HepG2 (cell line): Measurements from ENCODE around the gene SUCLG2. TPM values are rescaled to one million over a fixed set of nuclear protein-coding genes. Genes with fewer than 3 reads are reported as not detected.

ENCODE experiments used
- ATAC-seq: fragments of 200-7000 bp; cut with Tn5 transposase; 3 replicates; pipeline ENCODE4 v1.9.1; 2020; ENCODE audit warnings: mild to moderate bottlenecking, moderate library complexity
- BruUV-seq: library from RNA; stranded (reverse); fragments of 400-500 nt; replicated peaks from 2 replicates; lab custom pipeline; 2021; lab: Mats Ljungman, UMichigan
- CTCF ChIA-PET: fragments of 300-600 bp; formaldehyde crosslinking; extraction: SDS; loops from one replicate; lab custom pipeline; 2021; ENCODE audit warnings: low total read pairs, inconsistent platforms, low intra/inter-chr PET ratio; lab: Yijun Ruan, JAX
- POLR2A ChIA-PET: fragments of 350-600 bp; sonication (Branson Sonifier 250); formaldehyde crosslinking; loops from one replicate; lab custom pipeline; 2020; ENCODE audit warnings: antibody characterized with exemption, inconsistent platforms; lab: Yijun Ruan, JAX
- DNase-seq: peaks from one replicate; pipeline ENCODE4 v3.0.0-alpha.2; 2015; ENCODE audit warnings: low spot score
- FAIRE-seq: peaks from 3 replicates; lab custom pipeline; 2011; peaks lifted over from hg19 to GRCh38; lab: Jason Lieb, UNC
- H2AFZ ChIP-seq: one replicate; pipeline ENCODE4 v1.6.1; 2011; ENCODE audit warnings: low read length, inconsistent platforms
- H3K27ac ChIP-seq: fragments of 300-600 bp; 3 replicates; pipeline ENCODE4 v1.8.0; 2011; ENCODE audit warnings: mixed run types, mild to moderate bottlenecking, mixed read lengths, low read length, inconsistent platforms; ENCODE audit not compliant: insufficient read depth; ENCODE audit errors: extremely low read length
- H3K27me3 ChIP-seq, 2 experiments: fragments of 200-600 bp in 1 of 2; 2 replicates in 1 of 2; 3 replicates in 1 of 2; pipeline versions ENCODE4 v1.6.0 to v1.8.0; 2011; ENCODE audit warnings: low read length in 2 of 2, mild to moderate bottlenecking in 2 of 2, moderate library complexity in 2 of 2, inconsistent platforms in 1 of 2; ENCODE audit not compliant: insufficient read depth in 2 of 2, control insufficient read depth in 1 of 2
- H3K36me3 ChIP-seq, 2 experiments: fragments of 200-600 bp in 1 of 2; replicated peaks in 1 of 2; 2 replicates in 1 of 2; 3 replicates in 1 of 2; pipeline versions ENCODE4 v1.5.1 to v1.8.0; 2011; ENCODE audit warnings: low read length in 2 of 2, inconsistent platforms in 1 of 2; ENCODE audit not compliant: insufficient read depth in 2 of 2, control insufficient read depth in 1 of 2
- H3K4me1 ChIP-seq: 2 replicates; pipeline ENCODE4 v1.5.1; 2012; ENCODE audit warnings: low read length, inconsistent platforms; ENCODE audit not compliant: insufficient read depth
- H3K4me2 ChIP-seq: 2 replicates; pipeline ENCODE4 v1.6.0; 2011; ENCODE audit warnings: low read depth, low read length, inconsistent platforms
- H3K4me3 ChIP-seq, 3 experiments: fragments of 200-600 bp in 1 of 3; sonication (generic), shearing (Covaris generic) in 1 of 3; replicated peaks in 1 of 3; 2 replicates each; pipeline ENCODE4 v1.5.1; 2011 to 2016; ENCODE audit warnings: low read length in 3 of 3, inconsistent platforms in 2 of 3, low read depth in 2 of 3, mild to moderate bottlenecking in 2 of 3, control low read depth in 1 of 3, mixed read lengths in 1 of 3; ENCODE audit not compliant: insufficient read depth in 1 of 3
- H3K79me2 ChIP-seq: one replicate; pipeline ENCODE4 v1.6.1; 2011; ENCODE audit warnings: low read length, inconsistent platforms; ENCODE audit not compliant: insufficient read depth
- H3K9ac ChIP-seq: 2 replicates; pipeline ENCODE4 v1.6.0; 2011; ENCODE audit warnings: mild to moderate bottlenecking, low read depth, low read length, inconsistent platforms; ENCODE audit not compliant: insufficient read depth
- H3K9me3 ChIP-seq: 2 replicates; pipeline ENCODE4 v1.5.1; 2012; ENCODE audit warnings: mild to moderate bottlenecking, low read length
- H4K20me1 ChIP-seq: 2 replicates; pipeline ENCODE4 v1.6.0; 2011; ENCODE audit warnings: inconsistent platforms, mild to moderate bottlenecking, low read length, moderate library complexity; ENCODE audit not compliant: insufficient read depth
- ARNT ChIP-seq: fragments of 450-650 bp; IDR thresholded peaks from 2 replicates; pipeline ENCODE4 v1.6.1; 2017
- CENPT ChIP-seq: sonication (generic); formaldehyde crosslinking; IDR thresholded peaks from 2 replicates; pipeline ENCODE4 v1.8.0; 2022; ENCODE audit warnings: low read depth, mild to moderate bottlenecking, moderate library complexity, missing genetic modification reagents
- KLF11 ChIP-seq: IDR thresholded peaks from 2 replicates; pipeline ENCODE4 v1.6.1; 2016; ENCODE audit warnings: missing compliant biosample characterization
- MTA1 ChIP-seq: sonication (generic); formaldehyde crosslinking; IDR thresholded peaks from 2 replicates; pipeline ENCODE4 v1.4.0; 2020; ENCODE audit warnings: missing genetic modification reagents, mild to moderate bottlenecking, borderline replicate concordance
- MTA3 ChIP-seq: sonication (generic); formaldehyde crosslinking; IDR thresholded peaks from 2 replicates; pipeline ENCODE4 v1.4.0; 2020; ENCODE audit warnings: missing genetic modification reagents
- PHF20 ChIP-seq: sonication (generic); formaldehyde crosslinking; IDR thresholded peaks from 2 replicates; pipeline ENCODE4 v1.5.0; 2020; ENCODE audit warnings: mild to moderate bottlenecking, missing genetic modification reagents
- SP1 ChIP-seq, 2 experiments: fragments of 450-650 bp in 1 of 2; sonication (generic) in 1 of 2; formaldehyde crosslinking in 1 of 2; IDR thresholded peaks; 2 replicates each; pipeline versions ENCODE4 v1.4.0 to v1.6.1; 2016 to 2020; ENCODE audit warnings: missing genetic modification reagents in 1 of 2
- SP5 ChIP-seq: IDR thresholded peaks from 2 replicates; pipeline ENCODE4 v1.6.1; 2016; ENCODE audit warnings: low read depth, borderline replicate concordance
- TBP ChIP-seq: sonication (generic); formaldehyde crosslinking; IDR thresholded peaks from 2 replicates; pipeline ENCODE4 v1.5.0; 2020; ENCODE audit warnings: missing genetic modification reagents
- ZNF564 ChIP-seq: sonication (generic); formaldehyde crosslinking; IDR thresholded peaks from 2 replicates; pipeline ENCODE4 v1.8.1; 2023; ENCODE audit warnings: mild to moderate bottlenecking, missing genetic modification reagents
- ZNF629 ChIP-seq: sonication (generic); formaldehyde crosslinking; conservative IDR thresholded peaks from 2 replicates; pipeline ENCODE4 v1.5.0; 2020; ENCODE audit warnings: missing genetic modification reagents
- WGBS: methylation state at CpG from one replicate; pipeline ENCODE4 v1.1.6; 2017; ENCODE audit warnings: low lambda C conversion rate; 5-methylcytosine and 5-hydroxymethylcytosine counted together
- in situ Hi-C: cut with HindIII; loops from 2 replicates; pipeline ENCODE4 v1.10.0; 2017; ENCODE audit warnings: low pct_unique_long_range_greater_than_20kb; ENCODE audit not compliant: extremely low pct_ligation_motif_present
- intact Hi-C: fragments of 100-400 bp; cut with micrococcal nuclease; formaldehyde crosslinking; loops from one replicate; pipeline ENCODE4 v1.10.0; 2022; ENCODE audit not compliant: unreplicated experiment
- polyA plus RNA-seq, 8 experiments: library from polyadenylated mRNA; depleted of rRNA in 3 of 8; stranded (reverse) in 7 of 8; unstranded in 1 of 8; fragments of >200 nt; fragmentation: Illumina TruSeq in 4 of 8; extraction: Trizol in 4 of 8; gene quantifications; 2 replicates each; pipeline versions ENCODE4 v1.2.1 to v1.2.3, GENCODE V29; 2011 to 2016; ENCODE audit warnings: low read depth in 4 of 8, missing spikeins in 1 of 8, mixed read lengths in 1 of 8; ENCODE audit not compliant: insufficient read depth in 1 of 8
- total RNA-seq, 5 experiments: library from RNA; depleted of rRNA; stranded (reverse); fragments of >200 nt; fragmentation: Illumina TruSeq; extraction: Trizol; gene quantifications; 2 replicates each; pipeline ENCODE4 v1.2.3, GENCODE V29; 2016; ENCODE audit warnings: low read depth in 1 of 5
- TF ChIP-seq, protein P1 (sequence below): sonication (generic); formaldehyde crosslinking; IDR thresholded peaks from 2 replicates; pipeline ENCODE4 v1.4.0; 2020; ENCODE audit warnings: low read depth, missing genetic modification reagents
- TF ChIP-seq, protein P2 (sequence below): sonication (generic); formaldehyde crosslinking; IDR thresholded peaks from 2 replicates; pipeline ENCODE4 v1.4.0; 2020; ENCODE audit warnings: missing genetic modification reagents
- TF ChIP-seq, protein P3 (sequence below): fragments of 450-650 bp; IDR thresholded peaks from 2 replicates; pipeline ENCODE4 v1.6.1; 2017; ENCODE audit warnings: mild to moderate bottlenecking
- TF ChIP-seq, protein P4 (sequence below): sonication (generic); formaldehyde crosslinking; IDR thresholded peaks from 2 replicates; pipeline ENCODE4 v1.4.0; 2020; ENCODE audit warnings: mild to moderate bottlenecking, missing genetic modification reagents

SUCLG2 gene
- total and polyA plus RNA-seq, 2 of the 13 experiments (the other 11 are each of a cell fraction or from before 2014, with no cell fraction given) = 21.4 to 64.9 TPM

DNA sequence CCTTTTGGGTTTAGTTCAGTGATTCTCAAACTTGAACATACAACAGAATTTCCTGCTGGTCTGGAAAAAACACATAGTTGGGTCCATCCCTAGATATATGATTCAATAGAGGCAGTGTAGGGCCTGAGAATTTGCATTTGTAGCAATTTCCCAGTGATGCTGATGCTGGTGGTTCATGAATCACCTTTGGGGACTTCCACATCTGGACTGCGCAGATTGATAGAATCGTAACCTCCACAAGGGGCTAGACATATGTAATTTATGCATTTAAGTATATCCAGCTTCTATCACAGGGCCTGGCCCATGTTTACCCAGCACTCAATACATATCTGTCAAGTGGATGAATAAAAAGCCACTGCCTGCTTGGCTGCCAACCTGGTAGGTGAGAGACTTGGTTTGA is 33.8 kb upstream of the SUCLG2 start:
- Histone ChIP-seq H3K79me2 (no peaks in the 10 kb centered on the region), H3K4me1 (0 out of 2 replicates have a peak, but pooled peaks cover 8% of the 10 kb centered on the region), H4K20me1 (no peaks in the 10 kb centered on the region), H3K27me3 (no peaks in the 10 kb centered on the region), H3K9me3 (no peaks in the 10 kb centered on the region), H2AFZ (no peak overlapping the region), H3K4me2 (no peak overlapping the region), H3K27ac (no peak overlapping the region), H3K36me3 (no peaks in the 10 kb centered on the region), H3K9ac (no peak overlapping the region), H3K4me3 (no peak overlapping the region)
- DNase-seq = no peak
- POLR2A ChIA-PET = no interaction called here
- in situ Hi-C loops = no loop called here
- intact Hi-C loops = no loop called here
- no peak for ATAC-seq
- no TSS peak for BruUV-seq
- WGBS = 89% methylated on average over 2 of the region's 2 CpGs
- no peak for FAIRE-seq
- CTCF ChIA-PET = no interaction called here
- TF ChIP-seq ZNF629 (CRISPR knock-in tag) (no peak), PHF20 (CRISPR knock-in tag) (no peak), ARNT (no peak), SP1 (IDR thresholded peaks at IDR 0.05) (no peak), SP1 (CRISPR knock-in tag; IDR thresholded peaks at IDR 0.05) (no peak), SP5 (no peak), MTA1 (CRISPR knock-in tag) (no peak), KLF11 (CRISPR knock-in tag) (no peak), MTA3 (no peak), ZNF564 (CRISPR knock-in tag) (no peak), TBP (CRISPR knock-in tag) (no peak), CENPT (CRISPR knock-in tag) (no peak)
- TF ChIP-seq, protein P1, sequence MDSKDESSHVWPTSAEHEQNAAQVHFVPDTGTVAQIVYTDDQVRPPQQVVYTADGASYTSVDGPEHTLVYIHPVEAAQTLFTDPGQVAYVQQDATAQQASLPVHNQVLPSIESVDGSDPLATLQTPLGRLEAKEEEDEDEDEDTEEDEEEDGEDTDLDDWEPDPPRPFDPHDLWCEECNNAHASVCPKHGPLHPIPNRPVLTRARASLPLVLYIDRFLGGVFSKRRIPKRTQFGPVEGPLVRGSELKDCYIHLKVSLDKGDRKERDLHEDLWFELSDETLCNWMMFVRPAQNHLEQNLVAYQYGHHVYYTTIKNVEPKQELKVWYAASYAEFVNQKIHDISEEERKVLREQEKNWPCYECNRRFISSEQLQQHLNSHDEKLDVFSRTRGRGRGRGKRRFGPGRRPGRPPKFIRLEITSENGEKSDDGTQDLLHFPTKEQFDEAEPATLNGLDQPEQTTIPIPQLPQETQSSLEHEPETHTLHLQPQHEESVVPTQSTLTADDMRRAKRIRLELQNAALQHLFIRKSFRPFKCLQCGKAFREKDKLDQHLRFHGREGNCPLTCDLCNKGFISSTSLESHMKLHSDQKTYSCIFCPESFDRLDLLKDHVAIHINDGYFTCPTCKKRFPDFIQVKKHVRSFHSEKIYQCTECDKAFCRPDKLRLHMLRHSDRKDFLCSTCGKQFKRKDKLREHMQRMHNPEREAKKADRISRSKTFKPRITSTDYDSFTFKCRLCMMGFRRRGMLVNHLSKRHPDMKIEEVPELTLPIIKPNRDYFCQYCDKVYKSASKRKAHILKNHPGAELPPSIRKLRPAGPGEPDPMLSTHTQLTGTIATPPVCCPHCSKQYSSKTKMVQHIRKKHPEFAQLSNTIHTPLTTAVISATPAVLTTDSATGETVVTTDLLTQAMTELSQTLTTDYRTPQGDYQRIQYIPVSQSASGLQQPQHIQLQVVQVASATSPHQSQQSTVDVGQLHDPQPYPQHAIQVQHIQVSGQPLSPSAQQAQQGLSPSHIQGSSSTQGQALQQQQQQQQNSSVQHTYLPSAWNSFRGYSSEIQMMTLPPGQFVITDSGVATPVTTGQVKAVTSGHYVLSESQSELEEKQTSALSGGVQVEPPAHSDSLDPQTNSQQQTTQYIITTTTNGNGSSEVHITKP (CRISPR knock-in tag) = no peak
- TF ChIP-seq, protein P2, sequence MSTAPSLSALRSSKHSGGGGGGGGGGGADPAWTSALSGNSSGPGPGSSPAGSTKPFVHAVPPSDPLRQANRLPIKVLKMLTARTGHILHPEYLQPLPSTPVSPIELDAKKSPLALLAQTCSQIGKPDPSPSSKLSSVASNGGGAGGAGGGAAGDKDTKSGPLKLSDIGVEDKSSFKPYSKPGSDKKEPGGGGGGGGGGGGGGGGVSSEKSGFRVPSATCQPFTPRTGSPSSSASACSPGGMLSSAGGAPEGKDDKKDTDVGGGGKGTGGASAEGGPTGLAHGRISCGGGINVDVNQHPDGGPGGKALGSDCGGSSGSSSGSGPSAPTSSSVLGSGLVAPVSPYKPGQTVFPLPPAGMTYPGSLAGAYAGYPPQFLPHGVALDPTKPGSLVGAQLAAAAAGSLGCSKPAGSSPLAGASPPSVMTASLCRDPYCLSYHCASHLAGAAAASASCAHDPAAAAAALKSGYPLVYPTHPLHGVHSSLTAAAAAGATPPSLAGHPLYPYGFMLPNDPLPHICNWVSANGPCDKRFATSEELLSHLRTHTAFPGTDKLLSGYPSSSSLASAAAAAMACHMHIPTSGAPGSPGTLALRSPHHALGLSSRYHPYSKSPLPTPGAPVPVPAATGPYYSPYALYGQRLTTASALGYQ = no peak
- TF ChIP-seq, protein P3, sequence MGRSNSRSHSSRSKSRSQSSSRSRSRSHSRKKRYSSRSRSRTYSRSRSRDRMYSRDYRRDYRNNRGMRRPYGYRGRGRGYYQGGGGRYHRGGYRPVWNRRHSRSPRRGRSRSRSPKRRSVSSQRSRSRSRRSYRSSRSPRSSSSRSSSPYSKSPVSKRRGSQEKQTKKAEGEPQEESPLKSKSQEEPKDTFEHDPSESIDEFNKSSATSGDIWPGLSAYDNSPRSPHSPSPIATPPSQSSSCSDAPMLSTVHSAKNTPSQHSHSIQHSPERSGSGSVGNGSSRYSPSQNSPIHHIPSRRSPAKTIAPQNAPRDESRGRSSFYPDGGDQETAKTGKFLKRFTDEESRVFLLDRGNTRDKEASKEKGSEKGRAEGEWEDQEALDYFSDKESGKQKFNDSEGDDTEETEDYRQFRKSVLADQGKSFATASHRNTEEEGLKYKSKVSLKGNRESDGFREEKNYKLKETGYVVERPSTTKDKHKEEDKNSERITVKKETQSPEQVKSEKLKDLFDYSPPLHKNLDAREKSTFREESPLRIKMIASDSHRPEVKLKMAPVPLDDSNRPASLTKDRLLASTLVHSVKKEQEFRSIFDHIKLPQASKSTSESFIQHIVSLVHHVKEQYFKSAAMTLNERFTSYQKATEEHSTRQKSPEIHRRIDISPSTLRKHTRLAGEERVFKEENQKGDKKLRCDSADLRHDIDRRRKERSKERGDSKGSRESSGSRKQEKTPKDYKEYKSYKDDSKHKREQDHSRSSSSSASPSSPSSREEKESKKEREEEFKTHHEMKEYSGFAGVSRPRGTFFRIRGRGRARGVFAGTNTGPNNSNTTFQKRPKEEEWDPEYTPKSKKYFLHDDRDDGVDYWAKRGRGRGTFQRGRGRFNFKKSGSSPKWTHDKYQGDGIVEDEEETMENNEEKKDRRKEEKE = no peak
- TF ChIP-seq, protein P4, sequence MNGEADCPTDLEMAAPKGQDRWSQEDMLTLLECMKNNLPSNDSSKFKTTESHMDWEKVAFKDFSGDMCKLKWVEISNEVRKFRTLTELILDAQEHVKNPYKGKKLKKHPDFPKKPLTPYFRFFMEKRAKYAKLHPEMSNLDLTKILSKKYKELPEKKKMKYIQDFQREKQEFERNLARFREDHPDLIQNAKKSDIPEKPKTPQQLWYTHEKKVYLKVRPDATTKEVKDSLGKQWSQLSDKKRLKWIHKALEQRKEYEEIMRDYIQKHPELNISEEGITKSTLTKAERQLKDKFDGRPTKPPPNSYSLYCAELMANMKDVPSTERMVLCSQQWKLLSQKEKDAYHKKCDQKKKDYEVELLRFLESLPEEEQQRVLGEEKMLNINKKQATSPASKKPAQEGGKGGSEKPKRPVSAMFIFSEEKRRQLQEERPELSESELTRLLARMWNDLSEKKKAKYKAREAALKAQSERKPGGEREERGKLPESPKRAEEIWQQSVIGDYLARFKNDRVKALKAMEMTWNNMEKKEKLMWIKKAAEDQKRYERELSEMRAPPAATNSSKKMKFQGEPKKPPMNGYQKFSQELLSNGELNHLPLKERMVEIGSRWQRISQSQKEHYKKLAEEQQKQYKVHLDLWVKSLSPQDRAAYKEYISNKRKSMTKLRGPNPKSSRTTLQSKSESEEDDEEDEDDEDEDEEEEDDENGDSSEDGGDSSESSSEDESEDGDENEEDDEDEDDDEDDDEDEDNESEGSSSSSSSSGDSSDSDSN (CRISPR knock-in tag) = no peak
